ENCODE data around the gene USP3. TPM values are rescaled to one million over a fixed set of nuclear protein-coding genes. Genes with fewer than 3 reads are reported as not detected.

USP3 gene
- total and polyA plus RNA-seq, 5 donors from 2014 or later, result 49.5 to 223 (median 55.7) TPM

GRCh38 chr15:63478243-63478642 lies 26.1 kb upstream of the USP3 start:
- no peak overlapping the region for H3K4me3 Mint-ChIP-seq
- Histone ChIP-seq H3K4me1 (ENCODE audit: control insufficient read depth, insufficient read depth, low read length, poor library complexity, severe bottlenecking) (peaks cover 54% of the 10 kb centered on the region), H3K4me3 (ENCODE audit: low read depth, low read length) (no peak overlapping the region), H3K36me3 (ENCODE audit: control insufficient read depth, insufficient read depth, low read length) (no peaks in the 10 kb centered on the region), H3K27me3 (ENCODE audit: control insufficient read depth, insufficient read depth, low read length) (no peaks in the 10 kb centered on the region), H3K9me3 (ENCODE audit: control insufficient read depth in 2 of 2, low read length in 2 of 2) (no peaks in the 10 kb centered on the region), H3K27ac (ENCODE audit: insufficient read depth, low read length, poor library complexity, severe bottlenecking) (peak overlapping the region; percentile 93)
- DNase-seq, result no peak
- no peaks in the 10 kb centered on the region for H3K9me3 Mint-ChIP-seq
- peaks cover 12 to 78% (median 52%) of the 10 kb centered on the region in 4 donors for H3K4me1 Mint-ChIP-seq
- no peaks in the 10 kb centered on the region for H3K36me3 Mint-ChIP-seq
- no peak for ATAC-seq (ENCODE audit: low read depth in 2 of 2)
- peak overlapping the region; percentile 92 to 100 (median 99) for H3K27ac Mint-ChIP-seq
- no peaks in the 10 kb centered on the region for H3K27me3 Mint-ChIP-seq

GRCh38 chr15:63480441-63480821 lies 24.0 kb upstream of the USP3 start:
- H3K9me3 ChIP-seq (ENCODE audit: control insufficient read depth in 2 of 2, low read length in 2 of 2), result no peaks in the 10 kb centered on the region
- no peaks in the 10 kb centered on the region for H3K36me3 Mint-ChIP-seq
- no peaks in the 10 kb centered on the region for H3K36me3 ChIP-seq (ENCODE audit: control insufficient read depth, insufficient read depth, low read length)
- H3K27ac ChIP-seq (ENCODE audit: insufficient read depth, low read length, poor library complexity, severe bottlenecking), result peak overlapping the region; percentile 93
- H3K27ac Mint-ChIP-seq, result peak overlapping the region; percentile 97 to 100 (median 99)
- H3K9me3 Mint-ChIP-seq, result no peaks in the 10 kb centered on the region
- peaks cover 13 to 82% (median 53%) of the 10 kb centered on the region in 4 donors for H3K4me1 Mint-ChIP-seq
- ATAC-seq (ENCODE audit: low read depth in 2 of 2) (no peak), DNase-seq (no peak)
- peak overlapping the region; percentile 47 for H3K4me3 ChIP-seq (ENCODE audit: low read depth, low read length)
- peak overlapping the region; percentile 51 to 81 (median 73) for H3K4me3 Mint-ChIP-seq
- H3K27me3 Mint-ChIP-seq, result no peaks in the 10 kb centered on the region
- H3K27me3 ChIP-seq (ENCODE audit: control insufficient read depth, insufficient read depth, low read length), result no peaks in the 10 kb centered on the region
- H3K4me1 ChIP-seq (ENCODE audit: control insufficient read depth, insufficient read depth, low read length, poor library complexity, severe bottlenecking), result peaks cover 64% of the 10 kb centered on the region

- H3K9me3 ChIP-seq (ENCODE audit: control insufficient read depth in 2 of 2, low read length in 2 of 2), result no peaks in the 10 kb centered on the region
- peak overlapping the region; percentile 97 to 100 (median 99) for H3K27ac Mint-ChIP-seq
- no peaks in the 10 kb centered on the region for H3K27me3 Mint-ChIP-seq
- peaks cover 69% of the 10 kb centered on the region for H3K4me1 ChIP-seq (ENCODE audit: control insufficient read depth, insufficient read depth, low read length, poor library complexity, severe bottlenecking)
- peaks cover 14 to 86% (median 55%) of the 10 kb centered on the region in 4 donors for H3K4me1 Mint-ChIP-seq
- H3K4me3 ChIP-seq (ENCODE audit: low read depth, low read length), result no peak overlapping the region
- H3K4me3 Mint-ChIP-seq, result no peak overlapping the region
- H3K27ac ChIP-seq (ENCODE audit: insufficient read depth, low read length, poor library complexity, severe bottlenecking), result peak overlapping the region; percentile 93
- H3K27me3 ChIP-seq (ENCODE audit: control insufficient read depth, insufficient read depth, low read length), result no peaks in the 10 kb centered on the region
- ATAC-seq (ENCODE audit: low read depth in 2 of 2) (no peak), DNase-seq (no peak)
- H3K9me3 Mint-ChIP-seq, result no peaks in the 10 kb centered on the region
- no peaks in the 10 kb centered on the region for H3K36me3 Mint-ChIP-seq
- H3K36me3 ChIP-seq (ENCODE audit: control insufficient read depth, insufficient read depth, low read length), result no peaks in the 10 kb centered on the region
Measured at GRCh38 chr15:63481105-63481810, 23.1 kb upstream of the USP3 start.

- Histone ChIP-seq H3K9me3 (ENCODE audit: control insufficient read depth in 2 of 2, low read length in 2 of 2) (no peaks in the 10 kb centered on the region), H3K36me3 (ENCODE audit: control insufficient read depth, insufficient read depth, low read length) (no peaks in the 10 kb centered on the region), H3K27me3 (ENCODE audit: control insufficient read depth, insufficient read depth, low read length) (no peaks in the 10 kb centered on the region), H3K4me1 (ENCODE audit: control insufficient read depth, insufficient read depth, low read length, poor library complexity, severe bottlenecking) (peaks cover 78% of the 10 kb centered on the region), H3K27ac (ENCODE audit: insufficient read depth, low read length, poor library complexity, severe bottlenecking) (peak overlapping the region; percentile 61), H3K4me3 (ENCODE audit: low read depth, low read length) (no peak overlapping the region)
- no peaks in the 10 kb centered on the region for H3K9me3 Mint-ChIP-seq
- H3K27ac Mint-ChIP-seq, result peak overlapping the region in 2 of 3 donors; percentile 26 to 99
- no peak for DNase-seq
- H3K27me3 Mint-ChIP-seq, result no peaks in the 10 kb centered on the region
- peak overlapping the region in 2 of 4 donors; percentile 26 to 28 for H3K4me3 Mint-ChIP-seq
- no peaks in the 10 kb centered on the region for H3K36me3 Mint-ChIP-seq
- no peak for ATAC-seq (ENCODE audit: low read depth in 2 of 2)
- H3K4me1 Mint-ChIP-seq, result peaks cover 25 to 93% (median 60%) of the 10 kb centered on the region in 4 donors
Measured at GRCh38 chr15:63482874-63483323, 21.5 kb upstream of the USP3 start.

GRCh38 chr15:63483521-63484371 lies 20.6 kb upstream of the USP3 start:
- Histone ChIP-seq H3K36me3 (ENCODE audit: control insufficient read depth, insufficient read depth, low read length) (no peaks in the 10 kb centered on the region), H3K4me3 (ENCODE audit: low read depth, low read length) (peak overlapping the region; percentile 51), H3K27me3 (ENCODE audit: control insufficient read depth, insufficient read depth, low read length) (no peaks in the 10 kb centered on the region), H3K9me3 (ENCODE audit: control insufficient read depth in 2 of 2, low read length in 2 of 2) (no peaks in the 10 kb centered on the region), H3K4me1 (ENCODE audit: control insufficient read depth, insufficient read depth, low read length, poor library complexity, severe bottlenecking) (peaks cover 71% of the 10 kb centered on the region), H3K27ac (ENCODE audit: insufficient read depth, low read length, poor library complexity, severe bottlenecking) (peak overlapping the region; percentile 61)
- no peaks in the 10 kb centered on the region for H3K27me3 Mint-ChIP-seq
- peak overlapping the region; percentile 84 to 99 (median 99) for H3K27ac Mint-ChIP-seq
- H3K36me3 Mint-ChIP-seq, result no peaks in the 10 kb centered on the region
- peak in 2 of 3 donors; percentile 30 to 81 for DNase-seq
- H3K4me1 Mint-ChIP-seq, result peaks cover 25 to 88% (median 54%) of the 10 kb centered on the region in 4 donors
- peak overlapping the region; percentile 21 to 77 (median 56) for H3K4me3 Mint-ChIP-seq
- H3K9me3 Mint-ChIP-seq, result no peaks in the 10 kb centered on the region
- ATAC-seq (ENCODE audit: low read depth in 2 of 2), result peak; percentile 4 to 12

GRCh38 chr15:63484433-63485186 lies 19.8 kb upstream of the USP3 start:
- Mint-ChIP-seq H3K27me3 (no peaks in the 10 kb centered on the region), H3K9me3 (no peaks in the 10 kb centered on the region), H3K4me3 (peak overlapping the region; percentile 15 to 77 (median 58)), H3K36me3 (no peaks in the 10 kb centered on the region), H3K4me1 (peaks cover 21 to 80% (median 46%) of the 10 kb centered on the region in 4 donors), H3K27ac (peak overlapping the region; percentile 84 to 99 (median 99))
- H3K27ac ChIP-seq (ENCODE audit: insufficient read depth, low read length, poor library complexity, severe bottlenecking), result peak overlapping the region; percentile 61
- peaks cover 62% of the 10 kb centered on the region for H3K4me1 ChIP-seq (ENCODE audit: control insufficient read depth, insufficient read depth, low read length, poor library complexity, severe bottlenecking)
- no peaks in the 10 kb centered on the region for H3K27me3 ChIP-seq (ENCODE audit: control insufficient read depth, insufficient read depth, low read length)
- no peak for ATAC-seq (ENCODE audit: low read depth in 2 of 2)
- DNase-seq, result peak in 1 of 3 donors; percentile 38
- H3K36me3 ChIP-seq (ENCODE audit: control insufficient read depth, insufficient read depth, low read length), result no peaks in the 10 kb centered on the region
- no peaks in the 10 kb centered on the region for H3K9me3 ChIP-seq (ENCODE audit: control insufficient read depth in 2 of 2, low read length in 2 of 2)
- H3K4me3 ChIP-seq (ENCODE audit: low read depth, low read length), result peak overlapping the region; percentile 38

GRCh38 chr15:63487076-63487757 lies 17.2 kb upstream of the USP3 start:
- H3K4me1 ChIP-seq (ENCODE audit: control insufficient read depth, insufficient read depth, low read length, poor library complexity, severe bottlenecking), result peaks cover 41% of the 10 kb centered on the region
- H3K27me3 ChIP-seq (ENCODE audit: control insufficient read depth, insufficient read depth, low read length), result no peaks in the 10 kb centered on the region
- ATAC-seq (ENCODE audit: low read depth in 2 of 2) (peak; percentile 90 to 91), DNase-seq (peak; percentile 75 to 86 (median 83))
- peak overlapping the region; percentile 60 to 93 (median 61) for H3K27ac Mint-ChIP-seq
- peak overlapping the region; percentile 53 for H3K4me3 ChIP-seq (ENCODE audit: low read depth, low read length)
- no peaks in the 10 kb centered on the region for H3K36me3 Mint-ChIP-seq
- H3K27ac ChIP-seq (ENCODE audit: insufficient read depth, low read length, poor library complexity, severe bottlenecking), result peak overlapping the region; percentile 34
- H3K4me3 Mint-ChIP-seq, result peak overlapping the region in 3 of 4 donors; percentile 13 to 83 (median 66)
- no peaks in the 10 kb centered on the region for H3K9me3 ChIP-seq (ENCODE audit: control insufficient read depth in 2 of 2, low read length in 2 of 2)
- H3K4me1 Mint-ChIP-seq, result peaks cover 23 to 72% (median 36%) of the 10 kb centered on the region in 4 donors
- H3K36me3 ChIP-seq (ENCODE audit: control insufficient read depth, insufficient read depth, low read length), result no peaks in the 10 kb centered on the region
- H3K9me3 Mint-ChIP-seq, result no peaks in the 10 kb centered on the region
- no peaks in the 10 kb centered on the region for H3K27me3 Mint-ChIP-seq
